ENCODE data around the gene GALNT5.

The GALNT5 gene

DNA sequence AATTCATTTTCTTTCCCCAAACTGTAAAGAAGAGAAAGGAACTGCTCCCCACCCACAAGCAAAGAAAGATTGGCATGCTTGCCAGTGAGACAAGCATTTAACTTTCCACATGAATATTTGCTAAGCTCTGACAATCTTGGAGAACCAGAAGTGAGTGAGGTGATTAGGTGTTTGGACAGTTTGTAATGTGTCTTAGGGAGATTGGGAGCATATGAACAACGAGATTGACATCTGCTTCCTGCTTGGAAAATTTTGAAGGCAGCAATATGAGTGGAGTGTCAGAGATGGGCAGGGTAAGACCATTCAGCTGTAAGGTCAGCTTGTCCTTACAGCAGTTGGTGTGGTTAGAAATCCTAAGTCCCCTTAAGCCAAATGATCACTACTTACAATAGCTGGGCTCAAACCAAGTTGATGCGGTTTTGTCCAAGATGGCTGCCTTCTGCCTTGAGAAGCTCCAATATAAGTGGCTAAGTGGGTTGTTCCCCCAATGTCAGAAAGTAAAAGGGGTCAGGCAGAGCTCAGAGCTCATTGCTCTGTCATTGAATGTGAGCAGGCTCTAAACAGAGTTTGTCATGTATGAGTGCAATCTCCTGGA is 36.0 kb upstream of the GALNT5 start:
- H3K27ac ChIP-seq (ENCODE audit: extremely low read depth, low read depth, low read length) = no peak overlapping the region
- CTCF ChIA-PET = interaction anchor here (0.6 to 0.7 kb wide), 2 partner anchors 320 to 826 kb away, joined by 3 to 4 read pairs; no protein-coding TSS in a partner anchor
- POLR2A ChIA-PET = no interaction called here
- H3K4me1 ChIP-seq (ENCODE audit: control insufficient read depth, insufficient read depth, low read length) = no peaks in the 10 kb centered on the region
- no peak overlapping the region for H3K4me3 ChIP-seq (ENCODE audit: low read depth, low read length)
- TF ChIP-seq ZNF350 (tag by site-specific recombination; IDR thresholded peaks at IDR 0.05) (no peak), ZNF248 (tag by site-specific recombination; IDR thresholded peaks at IDR 0.05) (no peak), ZNF223 (tag by site-specific recombination; IDR thresholded peaks at IDR 0.05) (no peak), ZNF585B (tag by site-specific recombination; IDR thresholded peaks at IDR 0.05) (no peak), ZNF561 (tag by site-specific recombination; IDR thresholded peaks at IDR 0.05; ENCODE audit: borderline replicate concordance) (no peak), ZNF549 (tag by site-specific recombination; IDR thresholded peaks at IDR 0.05) (no peak), GFI1B (tag by site-specific recombination; IDR thresholded peaks at IDR 0.05) (no peak), ZNF658 (tag by site-specific recombination; IDR thresholded peaks at IDR 0.05) (no peak)
- TF ChIP-seq, protein P1, sequence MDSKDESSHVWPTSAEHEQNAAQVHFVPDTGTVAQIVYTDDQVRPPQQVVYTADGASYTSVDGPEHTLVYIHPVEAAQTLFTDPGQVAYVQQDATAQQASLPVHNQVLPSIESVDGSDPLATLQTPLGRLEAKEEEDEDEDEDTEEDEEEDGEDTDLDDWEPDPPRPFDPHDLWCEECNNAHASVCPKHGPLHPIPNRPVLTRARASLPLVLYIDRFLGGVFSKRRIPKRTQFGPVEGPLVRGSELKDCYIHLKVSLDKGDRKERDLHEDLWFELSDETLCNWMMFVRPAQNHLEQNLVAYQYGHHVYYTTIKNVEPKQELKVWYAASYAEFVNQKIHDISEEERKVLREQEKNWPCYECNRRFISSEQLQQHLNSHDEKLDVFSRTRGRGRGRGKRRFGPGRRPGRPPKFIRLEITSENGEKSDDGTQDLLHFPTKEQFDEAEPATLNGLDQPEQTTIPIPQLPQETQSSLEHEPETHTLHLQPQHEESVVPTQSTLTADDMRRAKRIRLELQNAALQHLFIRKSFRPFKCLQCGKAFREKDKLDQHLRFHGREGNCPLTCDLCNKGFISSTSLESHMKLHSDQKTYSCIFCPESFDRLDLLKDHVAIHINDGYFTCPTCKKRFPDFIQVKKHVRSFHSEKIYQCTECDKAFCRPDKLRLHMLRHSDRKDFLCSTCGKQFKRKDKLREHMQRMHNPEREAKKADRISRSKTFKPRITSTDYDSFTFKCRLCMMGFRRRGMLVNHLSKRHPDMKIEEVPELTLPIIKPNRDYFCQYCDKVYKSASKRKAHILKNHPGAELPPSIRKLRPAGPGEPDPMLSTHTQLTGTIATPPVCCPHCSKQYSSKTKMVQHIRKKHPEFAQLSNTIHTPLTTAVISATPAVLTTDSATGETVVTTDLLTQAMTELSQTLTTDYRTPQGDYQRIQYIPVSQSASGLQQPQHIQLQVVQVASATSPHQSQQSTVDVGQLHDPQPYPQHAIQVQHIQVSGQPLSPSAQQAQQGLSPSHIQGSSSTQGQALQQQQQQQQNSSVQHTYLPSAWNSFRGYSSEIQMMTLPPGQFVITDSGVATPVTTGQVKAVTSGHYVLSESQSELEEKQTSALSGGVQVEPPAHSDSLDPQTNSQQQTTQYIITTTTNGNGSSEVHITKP (tag by site-specific recombination; IDR thresholded peaks at IDR 0.05) = no peak
- TF ChIP-seq, protein P2, sequence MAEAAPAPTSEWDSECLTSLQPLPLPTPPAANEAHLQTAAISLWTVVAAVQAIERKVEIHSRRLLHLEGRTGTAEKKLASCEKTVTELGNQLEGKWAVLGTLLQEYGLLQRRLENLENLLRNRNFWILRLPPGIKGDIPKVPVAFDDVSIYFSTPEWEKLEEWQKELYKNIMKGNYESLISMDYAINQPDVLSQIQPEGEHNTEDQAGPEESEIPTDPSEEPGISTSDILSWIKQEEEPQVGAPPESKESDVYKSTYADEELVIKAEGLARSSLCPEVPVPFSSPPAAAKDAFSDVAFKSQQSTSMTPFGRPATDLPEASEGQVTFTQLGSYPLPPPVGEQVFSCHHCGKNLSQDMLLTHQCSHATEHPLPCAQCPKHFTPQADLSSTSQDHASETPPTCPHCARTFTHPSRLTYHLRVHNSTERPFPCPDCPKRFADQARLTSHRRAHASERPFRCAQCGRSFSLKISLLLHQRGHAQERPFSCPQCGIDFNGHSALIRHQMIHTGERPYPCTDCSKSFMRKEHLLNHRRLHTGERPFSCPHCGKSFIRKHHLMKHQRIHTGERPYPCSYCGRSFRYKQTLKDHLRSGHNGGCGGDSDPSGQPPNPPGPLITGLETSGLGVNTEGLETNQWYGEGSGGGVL (tag by site-specific recombination; IDR thresholded peaks at IDR 0.05) = no peak
- TF ChIP-seq, protein P3, sequence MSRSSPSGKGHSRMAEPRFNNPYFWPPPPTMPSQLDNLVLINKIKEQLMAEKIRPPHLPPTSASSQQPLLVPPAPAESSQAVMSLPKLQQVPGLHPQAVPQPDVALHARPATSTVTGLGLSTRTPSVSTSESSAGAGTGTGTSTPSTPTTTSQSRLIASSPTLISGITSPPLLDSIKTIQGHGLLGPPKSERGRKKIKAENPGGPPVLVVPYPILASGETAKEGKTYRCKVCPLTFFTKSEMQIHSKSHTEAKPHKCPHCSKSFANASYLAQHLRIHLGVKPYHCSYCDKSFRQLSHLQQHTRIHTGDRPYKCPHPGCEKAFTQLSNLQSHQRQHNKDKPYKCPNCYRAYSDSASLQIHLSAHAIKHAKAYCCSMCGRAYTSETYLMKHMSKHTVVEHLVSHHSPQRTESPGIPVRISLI (tag by site-specific recombination; IDR thresholded peaks at IDR 0.05) = no peak
- TF ChIP-seq, protein P4, sequence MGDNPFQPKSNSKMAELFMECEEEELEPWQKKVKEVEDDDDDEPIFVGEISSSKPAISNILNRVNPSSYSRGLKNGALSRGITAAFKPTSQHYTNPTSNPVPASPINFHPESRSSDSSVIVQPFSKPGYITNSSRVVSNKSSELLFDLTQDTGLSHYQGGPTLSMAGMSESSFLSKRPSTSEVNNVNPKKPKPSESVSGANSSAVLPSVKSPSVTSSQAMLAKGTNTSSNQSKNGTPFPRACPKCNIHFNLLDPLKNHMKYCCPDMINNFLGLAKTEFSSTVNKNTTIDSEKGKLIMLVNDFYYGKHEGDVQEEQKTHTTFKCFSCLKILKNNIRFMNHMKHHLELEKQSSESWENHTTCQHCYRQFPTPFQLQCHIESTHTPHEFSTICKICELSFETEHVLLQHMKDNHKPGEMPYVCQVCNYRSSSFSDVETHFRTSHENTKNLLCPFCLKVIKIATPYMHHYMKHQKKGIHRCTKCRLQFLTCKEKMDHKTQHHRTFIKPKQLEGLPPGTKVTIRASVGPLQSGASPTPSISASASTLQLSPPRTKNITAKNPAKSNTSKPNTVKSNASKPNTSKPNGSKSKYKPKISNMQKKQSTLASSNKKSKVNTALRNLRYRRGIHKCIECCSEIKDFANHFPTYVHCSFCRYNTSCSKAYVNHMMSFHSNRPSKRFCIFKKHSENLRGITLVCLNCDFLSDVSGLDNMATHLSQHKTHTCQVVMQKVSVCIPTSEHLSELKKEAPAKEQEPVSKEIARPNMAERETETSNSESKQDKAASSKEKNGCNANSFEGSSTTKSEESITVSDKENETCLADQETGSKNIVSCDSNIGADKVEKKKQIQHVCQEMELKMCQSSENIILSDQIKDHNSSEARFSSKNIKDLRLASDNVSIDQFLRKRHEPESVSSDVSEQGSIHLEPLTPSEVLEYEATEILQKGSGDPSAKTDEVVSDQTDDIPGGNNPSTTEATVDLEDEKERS (tag by site-specific recombination; IDR thresholded peaks at IDR 0.05) = no peak
- TF ChIP-seq, protein P5, sequence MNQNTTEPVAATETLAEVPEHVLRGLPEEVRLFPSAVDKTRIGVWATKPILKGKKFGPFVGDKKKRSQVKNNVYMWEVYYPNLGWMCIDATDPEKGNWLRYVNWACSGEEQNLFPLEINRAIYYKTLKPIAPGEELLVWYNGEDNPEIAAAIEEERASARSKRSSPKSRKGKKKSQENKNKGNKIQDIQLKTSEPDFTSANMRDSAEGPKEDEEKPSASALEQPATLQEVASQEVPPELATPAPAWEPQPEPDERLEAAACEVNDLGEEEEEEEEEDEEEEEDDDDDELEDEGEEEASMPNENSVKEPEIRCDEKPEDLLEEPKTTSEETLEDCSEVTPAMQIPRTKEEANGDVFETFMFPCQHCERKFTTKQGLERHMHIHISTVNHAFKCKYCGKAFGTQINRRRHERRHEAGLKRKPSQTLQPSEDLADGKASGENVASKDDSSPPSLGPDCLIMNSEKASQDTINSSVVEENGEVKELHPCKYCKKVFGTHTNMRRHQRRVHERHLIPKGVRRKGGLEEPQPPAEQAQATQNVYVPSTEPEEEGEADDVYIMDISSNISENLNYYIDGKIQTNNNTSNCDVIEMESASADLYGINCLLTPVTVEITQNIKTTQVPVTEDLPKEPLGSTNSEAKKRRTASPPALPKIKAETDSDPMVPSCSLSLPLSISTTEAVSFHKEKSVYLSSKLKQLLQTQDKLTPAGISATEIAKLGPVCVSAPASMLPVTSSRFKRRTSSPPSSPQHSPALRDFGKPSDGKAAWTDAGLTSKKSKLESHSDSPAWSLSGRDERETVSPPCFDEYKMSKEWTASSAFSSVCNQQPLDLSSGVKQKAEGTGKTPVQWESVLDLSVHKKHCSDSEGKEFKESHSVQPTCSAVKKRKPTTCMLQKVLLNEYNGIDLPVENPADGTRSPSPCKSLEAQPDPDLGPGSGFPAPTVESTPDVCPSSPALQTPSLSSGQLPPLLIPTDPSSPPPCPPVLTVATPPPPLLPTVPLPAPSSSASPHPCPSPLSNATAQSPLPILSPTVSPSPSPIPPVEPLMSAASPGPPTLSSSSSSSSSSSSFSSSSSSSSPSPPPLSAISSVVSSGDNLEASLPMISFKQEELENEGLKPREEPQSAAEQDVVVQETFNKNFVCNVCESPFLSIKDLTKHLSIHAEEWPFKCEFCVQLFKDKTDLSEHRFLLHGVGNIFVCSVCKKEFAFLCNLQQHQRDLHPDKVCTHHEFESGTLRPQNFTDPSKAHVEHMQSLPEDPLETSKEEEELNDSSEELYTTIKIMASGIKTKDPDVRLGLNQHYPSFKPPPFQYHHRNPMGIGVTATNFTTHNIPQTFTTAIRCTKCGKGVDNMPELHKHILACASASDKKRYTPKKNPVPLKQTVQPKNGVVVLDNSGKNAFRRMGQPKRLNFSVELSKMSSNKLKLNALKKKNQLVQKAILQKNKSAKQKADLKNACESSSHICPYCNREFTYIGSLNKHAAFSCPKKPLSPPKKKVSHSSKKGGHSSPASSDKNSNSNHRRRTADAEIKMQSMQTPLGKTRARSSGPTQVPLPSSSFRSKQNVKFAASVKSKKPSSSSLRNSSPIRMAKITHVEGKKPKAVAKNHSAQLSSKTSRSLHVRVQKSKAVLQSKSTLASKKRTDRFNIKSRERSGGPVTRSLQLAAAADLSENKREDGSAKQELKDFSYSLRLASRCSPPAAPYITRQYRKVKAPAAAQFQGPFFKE (tag by site-specific recombination; IDR thresholded peaks at IDR 0.05; ENCODE audit: borderline replicate concordance) = no peak
- H3K9me3 ChIP-seq (ENCODE audit: control insufficient read depth, insufficient read depth, low read depth, low read length) = no peaks in the 10 kb centered on the region
- no peaks in the 10 kb centered on the region for H3K36me3 ChIP-seq (ENCODE audit: control insufficient read depth in 2 of 2, insufficient read depth in 1 of 2, low read length in 2 of 2)

All from HEK293 (cell line).